Fibroblast of skin of right quadriceps (primary cell): ENCODE measurements around the gene SDK1.
"Not testable (repeated sequence)": the region's sequence is repeated elsewhere in the genome, so short reads cannot be mapped to it uniquely, and the experiment has no call there.

Experiments used
- DNase-seq: peaks from one replicate; pipeline ENCODE4 v3.0.0-alpha.2; 2013

SDK1 gene

DNA sequence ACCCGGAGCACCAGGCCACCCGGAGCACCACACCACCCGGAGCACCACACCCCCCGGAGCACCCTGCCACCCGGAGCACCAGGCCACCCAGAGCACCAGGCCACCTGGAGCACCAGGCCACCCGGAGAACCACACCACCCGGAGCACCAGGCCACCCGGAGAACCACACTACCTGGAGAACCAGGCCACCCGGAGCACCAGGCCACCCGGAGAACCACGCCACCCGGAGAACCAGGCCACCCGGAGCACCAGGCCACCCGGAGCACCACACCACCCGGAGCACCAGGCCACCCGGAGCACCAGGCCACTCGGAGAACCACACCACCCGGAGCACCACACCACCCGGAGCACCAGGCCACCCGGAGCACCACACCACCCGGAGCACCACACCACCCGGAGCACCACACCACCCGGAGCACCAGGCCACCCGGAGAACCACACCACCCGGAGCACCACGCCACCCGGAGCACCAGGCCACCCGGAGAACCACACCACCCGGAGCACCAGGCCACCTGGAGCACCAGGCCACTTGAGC is 916.1 kb downstream of the SDK1 start:
- not testable (repeated sequence) for DNase-seq

DNA sequence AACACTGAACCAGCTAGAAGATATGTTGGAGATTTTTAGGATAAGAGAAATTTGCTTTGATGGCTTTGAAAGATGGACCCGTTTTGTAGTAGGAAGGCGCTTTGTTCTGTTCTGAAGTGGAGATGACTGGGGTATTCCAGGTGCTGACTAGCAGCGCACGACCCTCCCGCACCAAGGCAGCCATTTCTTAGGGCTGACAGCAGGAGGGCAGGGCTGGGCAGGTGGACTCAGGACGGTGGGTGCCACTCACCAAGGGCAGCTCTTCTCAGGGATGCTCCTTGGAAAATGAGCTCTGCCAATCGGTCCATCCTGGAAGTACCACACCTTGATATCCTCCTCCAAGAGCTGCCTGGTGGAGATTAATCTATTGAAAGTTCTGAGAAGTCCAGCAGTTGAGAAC is 917.4 kb downstream of the SDK1 start:
- no peak for DNase-seq

GRCh38 chr7:4220011-4220410 is 919.0 kb downstream of the SDK1 start:
- DNase-seq, result no peak

DNA sequence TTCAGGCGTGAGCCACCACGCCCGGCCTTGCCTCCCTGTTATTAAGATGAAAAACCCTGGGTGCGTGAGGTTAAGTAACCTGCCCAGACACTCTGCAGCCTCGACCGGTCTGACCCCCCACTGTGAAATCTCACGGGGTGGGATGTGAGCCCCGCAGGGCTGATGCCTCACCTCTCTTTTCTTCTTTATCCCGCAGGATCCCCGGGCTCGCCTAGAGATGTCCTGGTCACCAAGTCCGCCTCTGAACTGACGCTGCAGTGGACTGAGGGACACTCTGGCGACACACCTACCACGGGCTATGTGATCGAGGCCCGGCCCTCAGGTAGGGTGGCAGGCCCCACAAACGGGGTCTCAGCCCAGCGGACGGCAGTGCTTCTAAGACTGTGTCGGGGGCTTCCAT is 920.0 kb downstream of the SDK1 start:
- no peak for DNase-seq

DNA sequence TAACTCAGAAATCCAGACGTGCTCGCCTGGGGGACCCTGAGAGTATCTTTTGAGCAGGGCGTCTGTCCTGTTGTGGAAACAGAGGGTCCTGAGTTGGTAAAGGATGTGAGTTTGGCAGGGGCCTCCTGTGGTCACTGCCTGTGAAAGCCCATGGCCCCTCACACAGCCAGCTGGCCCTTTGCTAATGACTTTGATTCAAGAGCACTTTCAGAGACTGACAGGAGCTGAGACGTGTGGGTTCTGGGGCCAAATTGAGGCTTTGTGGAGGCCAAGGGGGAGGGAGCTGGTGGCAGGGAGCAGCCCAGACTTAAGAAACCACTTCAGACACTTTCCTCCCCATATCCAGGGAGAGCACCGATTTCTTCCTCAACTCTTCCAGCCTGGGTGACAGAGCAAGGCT is 921.6 kb downstream of the SDK1 start:
- DNase-seq, result no peak

DNA sequence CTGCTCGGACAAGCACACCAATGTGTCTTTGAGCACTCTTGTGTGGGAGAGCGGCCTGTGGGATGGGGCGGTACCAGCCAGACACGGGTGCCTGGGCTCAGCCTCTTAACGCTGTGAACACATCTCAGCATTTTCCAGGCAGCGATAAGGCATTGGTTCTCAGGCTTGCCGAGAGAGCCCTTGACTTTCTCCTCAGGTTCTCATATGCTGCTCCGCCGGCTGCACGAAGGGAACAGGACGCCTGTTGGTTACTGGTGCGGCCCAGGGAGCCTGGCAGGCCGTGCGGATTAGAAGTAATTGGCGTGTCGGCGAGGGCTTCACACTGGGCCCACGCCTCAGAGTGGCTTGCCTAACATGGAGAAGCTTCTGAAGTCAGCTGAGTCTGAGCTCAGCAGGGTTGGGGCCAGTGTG is 924.3 kb downstream of the SDK1 start:
- DNase-seq, result no peak

GRCh38 chr7:4225881-4226523 is 925.0 kb downstream of the SDK1 start:
- DNase-seq, result no peak

DNA sequence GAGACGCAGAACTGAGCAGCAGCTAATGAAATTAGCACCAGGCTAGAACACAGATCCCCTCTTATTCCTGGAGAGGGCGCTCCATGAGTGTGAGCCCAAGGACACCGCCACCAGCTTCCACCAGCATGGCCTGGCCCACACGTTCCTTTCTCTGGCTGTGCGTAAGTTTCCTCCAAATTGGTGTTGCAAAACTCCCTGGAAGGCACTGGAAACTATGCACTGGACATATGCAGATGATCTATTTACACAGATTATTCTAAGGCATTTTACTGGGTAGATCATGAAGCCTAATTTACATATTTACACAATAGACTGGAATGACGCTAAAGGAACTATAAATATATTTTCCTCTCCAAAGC is 925.5 kb downstream of the SDK1 start:
- DNase-seq, result no peak

DNA sequence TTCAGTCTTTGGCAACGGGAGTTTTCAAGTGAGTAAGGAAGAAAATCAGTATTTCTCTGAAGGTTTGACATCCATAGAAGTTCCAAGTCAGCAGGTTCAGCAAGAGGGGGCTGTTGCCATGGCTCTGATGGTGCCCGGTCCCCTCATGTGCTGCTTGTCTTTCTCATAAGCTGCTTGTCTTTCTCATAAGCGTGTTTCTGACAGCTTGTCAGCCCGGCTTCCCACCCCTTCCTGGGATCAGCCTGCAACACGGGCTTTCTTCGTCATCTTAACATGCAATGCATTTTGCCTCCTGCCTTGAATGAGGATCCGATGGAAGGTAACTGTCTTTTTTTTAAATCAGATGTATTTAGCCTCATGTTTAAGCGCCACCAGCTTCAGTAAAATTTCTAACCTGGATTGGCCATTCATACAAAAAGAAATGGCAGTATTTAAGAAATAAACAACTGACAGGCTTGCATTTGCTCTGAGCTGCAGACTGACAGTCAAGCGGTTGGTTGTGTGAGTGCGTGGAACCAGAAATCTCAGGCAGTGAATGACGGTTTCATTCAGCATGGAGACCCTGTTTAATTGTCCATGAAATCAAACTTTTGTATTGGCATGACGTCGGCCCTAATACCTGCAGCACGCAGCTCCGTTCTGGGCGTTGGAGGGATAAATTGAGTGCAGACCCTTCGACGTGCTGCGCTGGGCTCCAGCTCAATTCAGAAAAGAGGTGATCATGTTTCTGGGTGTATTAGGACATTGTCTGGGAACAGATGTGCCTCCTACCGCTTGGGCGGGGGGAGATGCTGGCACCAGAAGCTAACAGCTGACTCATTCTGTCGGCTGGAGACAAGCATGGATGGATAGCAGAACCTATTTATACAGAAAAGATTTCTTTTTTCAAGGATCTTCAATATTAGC is 926.3 kb downstream of the SDK1 start:
- no peak for DNase-seq

- DNase-seq, result no peak
Observed at GRCh38 chr7:4230352-4230751, 929.3 kb downstream of the SDK1 start.

GRCh38 chr7:4233146-4233545 is 932.1 kb downstream of the SDK1 start:
- no peak for DNase-seq

GRCh38 chr7:4233621-4234497 is 932.8 kb downstream of the SDK1 start:
- no peak for DNase-seq

DNA sequence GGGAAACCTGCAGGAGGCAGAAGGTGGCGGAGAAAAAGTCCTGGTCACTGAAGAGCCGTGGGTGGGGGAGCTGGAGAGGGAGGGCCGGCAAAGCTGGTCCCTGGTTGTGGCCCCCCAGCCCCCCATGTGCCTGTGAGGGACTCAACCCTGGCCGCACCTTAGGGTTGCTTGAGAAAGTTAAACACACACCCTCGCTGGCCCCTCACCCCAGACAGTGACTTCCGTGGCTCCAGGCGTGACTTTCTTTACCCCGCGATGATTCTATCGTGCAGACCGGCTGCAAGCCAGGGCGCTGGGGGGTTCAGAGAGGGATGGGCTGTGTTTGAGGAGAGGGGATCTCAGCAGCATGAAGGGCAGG is 933.4 kb downstream of the SDK1 start:
- DNase-seq, result no peak

- DNase-seq, result no peak
Observed at GRCh38 chr7:4234886-4235285, 933.8 kb downstream of the SDK1 start.

- DNase-seq, result no peak
Observed at GRCh38 chr7:4235596-4235995, 934.5 kb downstream of the SDK1 start.

DNA sequence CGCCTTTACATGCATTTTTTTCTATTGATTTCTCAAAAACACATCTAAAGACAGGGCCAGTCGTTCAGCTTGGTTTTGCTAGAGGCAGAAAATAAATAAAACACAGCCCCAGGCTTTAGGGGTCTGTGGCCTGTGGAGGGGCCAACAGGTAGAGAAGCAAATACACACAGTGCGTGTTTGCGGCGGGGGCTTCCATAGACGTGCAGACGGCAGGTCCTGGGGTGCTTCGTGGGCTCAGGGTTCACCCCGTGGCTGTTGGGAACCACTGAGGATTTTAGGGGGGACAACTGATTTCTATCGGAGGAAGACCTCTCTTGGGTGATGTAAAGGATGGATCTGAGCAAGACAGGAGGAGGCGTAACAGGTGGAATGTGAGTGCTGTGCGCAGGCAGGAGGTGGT is 935.3 kb downstream of the SDK1 start:
- no peak for DNase-seq

GRCh38 chr7:4236873-4237272 is 935.8 kb downstream of the SDK1 start:
- not testable (repeated sequence) for DNase-seq

DNA sequence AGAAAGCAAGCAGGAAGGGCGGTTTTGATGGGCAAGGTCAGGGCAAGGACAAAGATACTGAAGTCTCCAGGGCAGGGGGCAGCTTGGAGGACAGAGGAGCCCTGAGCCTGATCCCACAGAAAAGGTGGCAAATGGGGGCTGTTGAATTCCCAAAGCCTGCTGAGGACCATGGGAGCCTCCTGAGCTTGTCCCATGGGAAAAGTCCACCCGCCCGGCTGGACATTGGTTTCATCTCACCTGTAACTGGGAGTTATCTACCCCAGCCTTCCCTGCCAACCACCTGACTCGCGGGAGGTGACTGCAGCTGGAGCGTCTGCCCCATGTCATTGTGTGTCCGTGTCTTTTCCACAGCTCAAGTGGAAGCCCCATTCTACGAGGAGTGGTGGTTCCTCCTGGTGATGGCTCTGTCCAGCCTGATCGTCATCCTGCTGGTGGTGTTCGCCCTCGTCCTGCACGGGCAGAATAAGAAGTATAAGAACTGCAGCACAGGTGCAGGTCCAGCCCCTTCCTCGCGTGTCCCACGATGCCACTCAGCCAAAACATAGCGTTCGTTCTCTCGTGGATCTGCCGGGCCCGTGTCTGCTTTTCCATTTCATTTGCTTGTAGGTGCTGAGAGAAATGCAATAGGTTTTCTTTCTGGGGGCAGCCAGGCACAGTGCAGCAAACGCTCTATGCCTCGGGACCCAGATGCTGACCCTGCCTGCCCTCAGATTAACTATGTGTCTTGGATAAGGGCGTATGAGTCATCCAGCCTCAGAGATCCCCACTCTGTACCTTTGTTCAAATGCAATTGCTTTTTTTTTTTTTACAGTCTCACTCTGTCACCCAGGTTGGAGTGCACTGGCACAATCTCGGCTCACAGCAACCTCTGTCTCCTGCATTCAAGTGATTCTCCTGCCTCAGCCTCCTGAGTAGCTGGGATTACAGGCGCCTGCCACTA is 936.5 kb downstream of the SDK1 start:
- DNase-seq, result no peak

DNA sequence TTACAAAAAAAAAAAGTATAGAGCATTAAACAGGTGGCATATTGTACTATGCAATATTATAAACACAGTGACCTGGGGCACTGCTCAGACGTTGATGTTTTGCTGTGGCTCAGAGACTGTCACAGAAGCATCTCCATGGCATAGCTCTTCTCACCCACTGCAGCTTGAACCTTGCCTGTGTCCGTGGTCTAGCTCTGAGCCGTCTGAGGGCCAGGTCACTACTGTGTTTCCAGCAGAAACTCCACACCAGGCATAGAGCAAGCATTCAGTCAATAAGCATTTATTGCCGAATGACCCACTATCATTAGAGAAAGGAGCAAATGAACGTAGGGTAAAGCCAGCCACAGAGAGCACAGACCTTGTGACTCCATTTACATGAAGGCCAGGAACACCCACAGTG is 937.8 kb downstream of the SDK1 start:
- DNase-seq, result no peak

DNA sequence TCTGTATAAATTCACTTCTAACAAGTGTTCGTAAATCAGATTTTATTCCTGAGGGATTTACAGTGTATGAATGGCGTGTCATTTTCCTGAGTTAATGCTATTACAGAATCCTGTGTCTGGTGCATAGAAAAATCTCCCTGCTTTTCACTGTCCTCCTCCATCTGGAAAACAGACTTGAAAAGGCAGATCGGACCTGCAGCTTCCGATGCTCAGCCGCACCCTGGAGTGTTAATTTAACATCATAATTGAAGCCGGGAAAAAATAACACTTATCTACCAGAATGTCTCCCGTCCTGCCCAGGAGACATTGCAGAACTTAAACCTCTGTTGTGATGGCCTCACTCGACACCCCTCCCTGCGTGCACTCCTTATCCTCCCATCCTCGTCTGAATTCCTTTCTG is 939.0 kb downstream of the SDK1 start:
- no peak for DNase-seq

GRCh38 chr7:4240520-4241303 is 939.7 kb downstream of the SDK1 start:
- no peak for DNase-seq

GRCh38 chr7:4241304-4241612 is 940.2 kb downstream of the SDK1 start:
- no peak for DNase-seq
